Stimulated activated CD8-positive, alpha-beta memory T cell treated with anti-CD3 and anti-CD28 coated beads, Interleukin-15, amount 100 ng/mL, for 1 hour (primary cell): ENCODE data around the gene IQSEC3.

Experiments used
- DNase-seq: peaks from one replicate; pipeline ENCODE4 v3.0.0-alpha.2; 2020; ENCODE audit warnings: low read depth

IQSEC3 gene

DNA sequence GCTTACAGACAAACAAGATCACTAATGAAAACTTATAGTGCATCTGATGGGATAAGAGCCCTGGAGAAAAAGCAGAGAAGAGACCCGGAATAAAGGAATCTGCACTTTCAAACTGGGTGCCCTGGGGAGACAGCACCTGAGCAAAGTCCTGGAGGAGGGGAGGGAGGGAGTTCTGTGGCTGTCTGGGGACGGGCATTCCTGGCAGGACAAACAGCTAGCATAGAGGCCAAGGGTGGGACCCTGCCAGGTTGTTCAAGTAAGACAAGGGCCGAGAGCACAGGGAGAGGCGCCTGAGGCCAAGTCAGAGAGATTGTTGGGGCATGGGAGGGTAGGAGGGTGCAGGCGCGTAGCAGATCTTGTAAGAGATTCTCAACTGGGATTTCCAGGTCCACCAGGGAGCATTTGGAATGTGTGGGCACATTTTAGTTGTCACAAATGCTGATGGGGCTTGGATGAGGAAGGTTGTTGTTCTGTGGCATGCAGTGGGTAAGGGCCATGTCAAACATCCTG lies 14.2 kb downstream of the IQSEC3 start:
- no peak for DNase-seq

DNA sequence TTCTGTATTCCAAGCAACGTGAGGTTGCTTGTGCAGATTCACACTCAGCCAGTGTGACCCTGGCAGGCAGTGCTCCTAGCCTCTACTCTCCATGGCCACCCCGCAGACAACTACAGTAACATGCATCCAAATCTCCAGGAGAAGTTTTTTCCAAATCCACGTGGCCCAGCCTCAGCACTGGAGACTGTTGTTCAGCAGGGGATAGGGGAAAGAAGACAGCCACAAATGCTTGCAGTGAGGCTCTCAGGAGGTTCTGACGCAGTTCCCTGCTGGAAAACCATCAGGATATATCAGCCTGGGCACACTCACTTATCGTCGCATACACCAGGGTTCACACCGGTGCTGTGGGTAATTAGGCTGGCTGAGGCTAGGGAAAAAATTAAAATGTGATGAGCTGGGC lies 16.2 kb downstream of the IQSEC3 start:
- no peak for DNase-seq

DNA sequence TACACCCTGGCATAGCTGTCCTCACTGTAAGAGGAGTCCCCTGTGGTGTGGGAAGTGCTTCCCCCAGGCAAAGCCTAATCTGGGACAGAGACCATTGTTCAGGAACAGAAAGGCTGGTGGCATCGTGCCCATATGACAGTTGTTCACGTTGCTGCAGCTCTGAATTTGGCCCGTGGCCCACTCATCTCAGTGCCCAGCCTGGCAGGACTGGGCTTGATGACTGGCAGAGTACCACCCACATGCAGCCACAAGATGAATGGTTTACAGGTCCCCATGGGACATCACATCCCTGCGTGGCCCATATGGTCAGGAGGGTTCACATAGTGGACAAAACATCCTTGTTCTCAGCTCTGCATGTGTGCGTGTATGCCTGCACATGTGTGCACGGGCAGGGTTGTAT lies 17.5 kb downstream of the IQSEC3 start:
- no peak for DNase-seq

DNA sequence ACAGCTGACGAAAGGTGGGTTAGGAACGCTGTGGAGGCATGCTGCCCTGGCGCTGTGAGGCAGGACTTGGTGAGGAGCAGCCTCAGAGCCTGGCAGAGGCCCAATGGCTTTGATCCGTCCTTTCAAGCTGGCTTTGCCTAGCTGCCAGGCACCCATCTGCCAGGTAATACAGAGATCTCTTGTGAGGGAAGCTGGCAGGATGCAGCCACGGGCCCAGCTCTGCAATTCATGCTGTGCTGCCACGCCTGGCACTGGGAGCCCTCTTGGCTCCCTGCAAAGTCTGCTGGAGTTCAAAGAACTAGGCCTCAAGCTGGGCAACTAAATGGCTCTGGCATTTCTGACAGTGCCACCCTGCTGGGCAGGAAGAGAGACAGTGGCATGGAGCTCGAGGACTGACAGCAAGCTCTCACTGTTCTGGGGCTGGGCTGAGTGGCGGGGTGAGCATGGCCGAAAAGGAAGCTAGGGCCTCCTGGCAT lies 18.7 kb downstream of the IQSEC3 start:
- DNase-seq = no peak

DNA sequence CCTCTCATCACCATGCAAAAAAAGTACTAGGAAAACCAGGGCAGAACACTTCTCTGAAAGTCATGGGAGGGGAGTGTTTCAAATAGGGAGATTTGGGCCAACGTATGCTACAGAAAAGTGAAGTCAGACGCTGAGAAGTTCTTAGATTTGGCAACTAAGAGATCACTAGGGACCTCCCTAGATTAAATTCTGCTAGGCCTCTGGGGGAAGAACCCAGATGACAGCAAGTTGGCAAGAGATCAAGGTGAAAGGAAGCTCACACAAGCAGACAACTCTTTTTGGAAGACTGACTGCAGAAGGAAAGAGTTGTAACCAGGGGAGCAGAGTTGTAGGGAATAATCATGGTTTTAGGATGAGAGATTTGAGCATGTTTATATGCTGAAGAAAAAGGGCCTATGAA lies 20.7 kb downstream of the IQSEC3 start:
- no peak for DNase-seq

DNA sequence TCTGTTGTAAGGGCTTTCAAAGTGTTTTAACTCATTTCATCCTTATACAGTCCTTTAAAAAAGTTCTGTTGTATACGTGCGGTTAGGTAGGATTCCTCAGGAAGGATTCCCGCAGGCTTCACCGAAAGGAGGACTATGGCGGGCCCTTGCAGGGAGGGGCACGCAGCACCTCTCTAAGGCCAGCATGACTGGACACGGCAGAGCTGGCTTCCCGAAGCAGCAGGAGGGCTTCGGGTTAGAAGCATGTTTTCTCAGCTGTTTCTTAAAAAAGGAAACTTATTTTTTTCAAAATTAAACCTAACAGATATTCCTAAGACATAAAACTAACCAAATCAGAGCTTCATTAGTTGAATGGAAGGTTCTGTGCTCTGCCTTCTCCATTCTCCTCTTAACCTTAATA lies 21.3 kb downstream of the IQSEC3 start:
- no peak for DNase-seq

DNA sequence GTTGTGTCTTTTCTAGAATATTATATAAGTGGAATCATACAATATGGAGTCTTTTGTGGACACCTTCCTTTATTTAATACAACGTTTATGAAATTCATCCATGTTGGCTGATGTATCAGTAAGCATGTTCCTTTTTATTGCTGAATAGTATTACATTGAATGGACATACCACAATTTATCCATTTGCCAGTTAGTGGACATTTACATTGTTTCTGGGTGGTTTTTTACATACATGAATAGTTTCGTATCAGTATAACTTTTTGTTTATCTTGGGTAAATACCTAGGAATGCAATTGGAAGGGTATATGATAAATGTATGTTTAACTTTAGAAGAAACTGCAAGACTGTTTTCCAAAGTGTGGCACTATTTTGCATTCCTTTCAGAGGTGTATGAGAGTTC lies 23.1 kb downstream of the IQSEC3 start:
- no peak for DNase-seq

DNA sequence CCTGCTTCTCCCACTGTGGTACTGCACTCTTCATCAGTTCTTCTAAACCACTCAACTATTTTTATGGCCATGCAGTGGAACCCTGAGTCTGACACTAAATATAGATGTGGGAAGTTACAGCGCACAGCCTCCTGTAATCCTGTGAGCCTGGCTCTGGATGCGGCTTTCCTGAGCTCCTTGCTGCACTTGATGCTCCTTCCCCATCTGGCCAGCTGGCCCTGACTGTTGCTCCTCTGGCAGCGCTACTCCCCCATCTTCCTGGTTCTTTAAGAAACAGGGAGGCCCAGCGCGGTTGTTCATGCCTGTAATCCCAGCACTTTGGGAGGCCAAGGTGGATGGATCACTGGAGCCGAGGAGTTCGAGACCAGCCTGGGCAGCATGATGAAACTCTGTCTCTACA lies 24.6 kb downstream of the IQSEC3 start:
- DNase-seq = no peak

DNA sequence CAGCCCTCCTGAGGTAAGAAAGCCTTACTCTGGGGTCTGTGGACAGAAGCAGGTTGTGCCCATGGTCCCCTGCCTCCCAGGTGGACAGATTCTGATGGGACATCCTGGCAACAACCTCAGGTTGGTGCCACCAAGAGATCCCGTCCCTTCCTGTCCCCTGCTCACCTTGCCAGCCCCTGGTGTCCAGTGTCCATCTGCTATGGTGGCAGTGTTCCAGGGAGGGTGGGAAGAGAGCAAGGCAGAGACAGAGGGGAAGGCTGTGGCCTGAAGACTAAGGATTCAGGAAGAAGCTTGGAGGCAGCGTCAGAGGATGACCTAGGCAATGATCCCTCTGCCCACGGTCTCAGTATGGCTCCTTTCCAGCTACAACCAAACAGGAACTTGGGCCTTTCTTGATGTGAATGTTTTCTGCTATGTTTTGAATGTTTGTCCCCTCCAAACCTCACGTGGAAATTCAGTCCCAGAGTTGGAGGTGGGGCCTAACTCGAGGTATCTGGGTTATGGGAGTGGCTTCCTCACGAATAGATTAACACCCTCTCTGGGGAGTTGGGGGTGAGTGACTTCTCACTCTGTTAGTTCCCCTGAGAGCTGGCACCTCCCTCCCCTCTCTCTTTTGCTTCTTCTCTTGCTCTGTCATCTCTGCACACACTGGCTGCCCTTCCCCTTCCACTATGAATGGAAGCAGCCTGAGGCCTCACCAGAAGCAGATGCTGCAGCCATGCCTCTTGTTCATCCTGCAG lies 26.9 kb downstream of the IQSEC3 start:
- DNase-seq = no peak

DNA sequence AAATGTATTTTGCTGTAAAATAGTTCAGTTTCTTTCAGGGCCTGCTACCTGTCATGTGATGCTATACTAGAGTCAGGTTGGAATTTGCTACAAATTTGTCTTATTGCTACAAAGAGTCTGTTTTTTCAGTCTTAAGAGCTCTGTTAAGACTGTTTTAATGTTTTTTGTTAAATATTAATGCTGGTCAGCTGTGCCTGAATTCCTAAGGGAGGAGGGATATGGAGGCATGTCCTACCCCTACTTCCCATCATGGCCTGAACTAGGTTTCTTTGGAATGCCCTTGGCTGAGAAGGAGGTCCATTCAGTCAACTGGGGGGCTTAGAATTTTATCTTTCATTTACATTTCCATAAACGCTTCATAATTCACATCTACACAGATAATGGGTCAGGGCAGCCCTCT lies 30.0 kb downstream of the IQSEC3 start:
- no peak for DNase-seq

DNA sequence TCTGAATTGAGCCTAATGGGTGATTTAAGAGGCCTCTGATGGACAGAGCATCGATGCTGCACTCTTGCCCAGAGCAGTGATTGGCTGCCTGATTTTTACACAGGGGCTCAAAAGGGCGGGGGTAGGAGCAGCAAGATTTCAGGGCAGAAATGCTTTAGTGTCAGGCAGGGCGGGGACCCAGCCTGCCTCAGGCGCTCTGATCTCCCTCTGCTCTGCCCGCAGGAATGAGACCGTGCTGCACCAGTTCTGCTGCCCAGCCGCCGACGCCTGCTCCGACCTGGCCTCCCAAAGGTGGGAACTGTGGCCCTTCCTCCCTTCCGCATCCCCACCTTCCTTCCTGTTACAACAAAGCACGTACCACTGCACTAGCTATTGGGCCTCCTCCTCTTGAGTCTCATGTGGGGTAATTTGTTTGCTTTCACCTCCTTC lies 32.4 kb downstream of the IQSEC3 start:
- no peak for DNase-seq

DNA sequence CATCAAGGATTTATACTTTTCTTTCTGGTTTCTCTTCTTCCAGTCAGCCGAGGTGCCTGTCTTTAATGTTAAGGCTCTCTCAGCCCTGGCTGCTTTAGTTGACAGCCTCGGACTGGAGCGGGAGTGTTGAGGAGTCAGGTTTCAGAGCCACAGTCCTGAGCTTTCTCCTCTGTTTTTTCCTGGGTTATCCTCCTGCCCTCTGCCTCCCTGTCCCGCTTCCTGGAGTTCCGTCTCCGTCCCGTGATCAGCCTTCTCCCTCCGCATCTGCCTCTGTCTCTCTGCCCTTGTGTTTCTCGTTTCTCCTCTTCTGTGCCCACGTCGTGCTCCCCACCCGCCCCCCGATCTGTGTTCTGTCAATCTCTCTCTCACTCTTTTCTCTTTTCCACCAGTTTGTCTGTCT lies 33.0 kb downstream of the IQSEC3 start:
- DNase-seq = no peak

DNA sequence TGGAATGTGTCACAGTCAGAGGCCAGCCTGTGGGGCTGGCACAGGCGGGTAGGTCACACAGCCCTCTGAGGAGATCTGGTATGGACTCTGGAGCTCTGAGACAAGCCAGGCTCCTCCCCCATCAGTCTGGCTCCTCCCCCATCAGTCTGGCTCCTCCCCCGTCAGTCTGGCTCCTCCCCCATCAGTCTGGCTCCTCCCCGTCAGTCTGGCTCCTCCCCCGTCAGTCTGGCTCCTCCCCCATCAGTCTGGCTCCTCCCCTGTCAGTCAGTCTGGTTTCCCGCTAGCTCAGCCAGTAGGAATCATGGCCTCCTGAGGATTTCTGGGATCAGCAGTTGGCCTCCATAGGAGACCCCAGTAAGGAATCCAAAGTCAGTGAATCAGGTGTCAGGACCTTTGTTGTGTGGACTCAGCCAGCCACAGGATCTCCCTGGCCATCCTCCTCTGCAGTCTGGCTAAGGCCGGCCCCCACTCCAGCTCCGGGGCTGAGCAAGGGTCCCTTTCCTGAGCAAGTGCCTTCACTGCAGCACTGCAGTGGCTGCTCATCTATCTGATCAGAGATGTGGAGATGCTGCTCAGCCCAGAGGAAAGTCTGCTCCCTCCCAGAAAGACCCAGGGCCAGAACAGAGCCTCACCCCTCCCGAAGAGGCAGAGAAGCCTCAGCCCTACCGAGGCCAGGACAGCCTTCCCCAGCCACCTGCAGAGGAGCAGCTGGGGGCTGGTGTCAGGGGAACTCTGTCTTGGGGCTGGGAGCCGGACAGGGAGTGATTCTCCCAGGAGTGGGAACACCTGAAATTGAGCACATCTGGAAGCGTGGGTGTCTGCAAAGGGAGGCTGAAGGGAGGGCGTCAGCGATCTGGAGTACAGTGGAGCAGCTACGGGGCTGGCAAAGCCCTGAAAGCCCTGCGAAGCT lies 35.7 kb downstream of the IQSEC3 start:
- DNase-seq = no peak

DNA sequence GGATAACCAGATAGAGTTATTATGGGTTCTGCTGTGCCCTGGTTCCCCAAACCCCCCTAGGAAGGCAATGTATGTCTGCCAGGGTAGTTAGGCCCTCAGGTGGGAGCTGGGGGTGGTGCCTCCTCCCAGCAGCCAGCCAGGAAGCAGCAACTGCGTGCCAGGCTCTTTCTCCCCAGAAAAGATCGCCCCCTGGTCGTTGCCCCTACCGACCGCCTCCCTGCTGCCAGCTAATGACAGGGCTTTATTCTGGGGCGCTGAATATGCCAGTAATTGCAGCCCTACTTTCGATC lies 36.3 kb downstream of the IQSEC3 start:
- no peak for DNase-seq

DNA sequence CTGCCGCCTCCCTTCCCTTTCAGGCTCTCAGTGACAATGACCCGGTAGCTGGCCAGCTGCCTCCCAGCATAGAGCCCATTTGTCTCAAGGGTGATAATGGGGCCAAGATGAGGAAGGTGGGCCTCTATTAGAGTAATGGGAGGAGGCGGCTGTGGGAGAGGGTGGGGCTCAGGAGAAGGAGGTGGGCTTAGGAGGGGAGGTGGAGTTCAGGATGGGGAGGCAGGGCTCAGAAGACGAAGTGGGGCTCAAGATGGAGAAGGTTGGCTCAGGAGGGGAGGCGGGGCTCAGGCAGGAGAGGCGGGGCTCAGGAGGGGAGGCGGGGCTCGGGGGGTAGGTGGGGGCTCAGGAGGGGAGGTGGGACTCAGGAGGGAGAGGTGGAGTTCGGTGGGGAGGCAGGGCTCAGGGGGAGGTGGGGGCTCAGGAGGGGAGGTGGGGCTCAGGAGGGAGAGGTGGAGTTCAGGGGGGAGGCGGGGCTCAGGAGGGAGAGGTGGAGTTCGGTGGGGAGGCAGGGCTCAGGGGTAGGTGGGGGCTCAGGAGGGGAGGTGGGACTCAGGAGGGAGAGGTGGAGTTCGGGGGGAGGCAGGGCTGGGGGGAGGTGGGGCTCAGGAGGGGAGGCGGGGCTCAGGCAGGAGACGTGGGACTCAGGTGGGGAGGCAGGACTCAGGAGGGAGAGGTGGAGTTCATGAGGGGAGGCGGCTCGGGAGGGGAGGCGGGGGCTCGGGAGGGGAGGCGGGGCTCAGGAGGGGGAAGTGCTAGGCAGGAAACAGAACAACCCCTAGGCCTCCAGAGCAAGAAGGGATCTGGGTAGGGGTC lies 36.8 kb downstream of the IQSEC3 start:
- no peak for DNase-seq

DNA sequence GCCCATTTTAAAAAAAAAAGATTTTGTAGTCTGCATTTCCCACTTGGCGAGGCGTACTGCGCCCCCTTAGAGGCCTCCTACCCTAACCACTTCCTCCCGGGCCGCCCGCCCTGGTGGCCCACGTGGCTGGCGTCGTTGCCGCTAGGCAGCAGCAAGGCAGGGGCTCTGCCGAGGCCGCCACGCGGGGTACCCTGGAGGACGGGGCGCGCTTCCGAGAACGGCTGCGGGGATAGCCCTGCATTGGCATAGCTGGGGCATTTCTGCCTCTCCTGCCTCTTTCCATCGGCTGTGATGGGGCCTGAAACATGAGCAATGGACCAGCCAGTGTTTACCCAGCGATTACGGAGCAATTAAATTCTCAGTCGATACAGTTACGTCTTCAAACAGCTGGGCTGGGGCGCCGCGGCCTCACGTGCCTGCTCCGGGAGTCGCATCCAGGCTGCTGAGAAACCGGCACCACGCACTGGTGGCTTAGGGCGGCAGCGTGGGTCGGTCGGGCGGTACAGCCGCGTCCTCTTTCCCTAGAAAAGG lies 38.0 kb downstream of the IQSEC3 start:
- DNase-seq = no peak

DNA sequence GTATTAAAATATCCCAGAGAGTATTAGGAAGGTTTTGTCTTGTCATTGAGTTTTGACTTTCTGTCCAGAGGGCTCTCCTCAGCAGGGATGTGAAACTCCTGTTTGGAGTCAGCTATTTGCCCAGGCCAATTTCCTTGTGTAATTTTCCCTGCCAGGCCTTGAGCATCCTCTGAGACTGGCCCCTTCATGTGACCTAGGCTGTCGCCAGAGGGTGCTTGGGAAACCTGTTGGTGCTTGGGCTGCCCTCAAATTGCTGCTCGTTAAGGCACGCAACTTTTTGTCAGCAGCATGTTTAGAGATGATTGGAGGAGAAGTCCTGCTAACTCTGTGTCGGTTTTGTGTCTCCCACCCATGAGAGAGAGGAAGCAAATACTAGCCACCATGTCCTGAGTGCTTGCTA lies 39.1 kb downstream of the IQSEC3 start:
- DNase-seq = no peak

DNA sequence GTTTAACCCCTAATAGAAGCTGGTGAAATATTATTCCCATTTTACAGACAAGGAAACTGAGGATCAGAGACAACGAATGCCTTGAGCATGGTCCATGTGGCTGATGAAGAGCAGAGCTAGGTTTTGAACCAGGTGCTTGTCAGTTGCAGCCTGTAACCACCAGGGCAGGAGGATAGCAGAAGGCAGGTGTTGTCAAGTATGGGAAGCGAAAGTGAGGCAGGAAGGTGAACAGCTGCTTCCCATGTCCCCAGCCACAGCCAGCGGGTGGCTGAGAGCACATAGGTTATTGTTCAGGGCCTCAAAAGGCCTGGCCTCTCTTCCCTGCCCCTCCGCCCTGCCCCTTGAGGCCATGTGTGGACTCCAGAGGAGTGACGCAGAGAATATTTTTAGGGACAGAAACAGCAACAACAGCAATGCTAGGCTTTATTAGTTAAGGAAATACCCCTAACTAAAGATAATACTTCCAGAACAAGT lies 39.6 kb downstream of the IQSEC3 start:
- no peak for DNase-seq

DNA sequence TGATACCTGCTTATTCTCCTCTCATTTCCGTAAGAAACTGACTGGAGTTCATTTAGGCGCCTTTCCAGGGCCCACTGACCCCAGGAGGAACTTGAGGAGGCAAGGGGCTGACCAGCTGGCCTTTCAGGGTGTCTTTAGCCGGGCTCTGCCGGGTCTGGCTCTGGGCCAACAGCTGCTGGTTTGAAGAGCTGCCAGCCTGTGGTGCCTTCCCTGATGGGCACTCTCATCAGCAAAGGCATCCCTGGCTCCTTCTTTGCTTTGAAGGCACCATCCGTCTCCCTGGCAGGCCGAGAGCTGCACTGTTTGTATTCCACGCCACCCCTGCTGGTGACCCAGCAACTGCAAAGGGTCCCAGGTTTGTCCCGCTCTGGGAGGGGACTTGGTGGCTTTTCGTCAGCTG lies 42.0 kb downstream of the IQSEC3 start:
- DNase-seq = no peak

DNA sequence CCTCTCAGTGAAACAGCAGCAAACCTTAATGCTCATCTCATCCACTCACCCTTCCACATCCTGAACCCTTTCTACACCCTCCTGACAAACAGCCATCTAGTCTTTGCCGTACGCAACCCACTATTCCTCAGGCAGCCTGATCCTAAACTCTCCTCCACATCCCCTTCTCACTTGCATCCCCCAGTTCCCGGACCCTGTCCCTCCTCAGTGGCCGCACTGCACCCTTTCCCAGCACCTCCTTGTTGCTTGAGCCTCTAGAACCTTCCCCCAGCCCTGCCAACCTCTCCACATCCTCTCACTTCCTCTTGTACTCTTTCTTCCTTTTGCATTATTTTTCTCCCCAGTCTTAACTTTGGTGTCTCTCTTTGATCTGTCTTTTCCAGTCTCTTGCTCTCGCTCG lies 42.9 kb downstream of the IQSEC3 start:
- no peak for DNase-seq

DNA sequence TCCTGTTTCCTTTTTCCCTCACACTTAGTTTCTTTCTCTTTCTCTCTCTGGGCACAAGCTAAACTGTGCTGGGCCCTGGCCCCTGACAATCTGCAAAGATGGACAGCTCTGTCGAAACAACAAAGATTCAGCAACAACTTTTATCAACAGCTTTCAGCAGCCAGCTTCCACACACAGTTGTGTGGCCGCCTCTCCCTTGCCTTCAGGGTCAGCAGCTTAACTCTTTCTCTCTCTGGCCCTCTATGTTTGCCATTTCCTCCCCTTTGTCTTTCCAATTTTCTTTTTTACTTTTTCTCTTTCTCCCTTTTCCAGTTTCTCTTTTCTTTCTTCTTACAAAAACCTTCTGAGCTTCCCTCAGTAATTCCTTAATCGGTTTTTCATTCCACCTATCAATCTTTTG lies 43.3 kb downstream of the IQSEC3 start:
- DNase-seq = no peak
